ENCODE data around the gene LPCAT3. TPM values are rescaled to one million over a fixed set of nuclear protein-coding genes. Genes with fewer than 3 reads are reported as not detected.

The LPCAT3 gene
- total and polyA plus RNA-seq, 5 donors: 14.0 to 22.2 (median 17.8) TPM

GRCh38 chr12:6957741-6958608 lies 60.3 kb downstream of the LPCAT3 start:
- intact Hi-C loops (cut with DNase I): loop anchor here in 1 of 4 donors (10.0 kb wide), 1 partner anchor 147 kb away; the partner anchor contains the start of gene C1RL
- ATAC-seq: no peak
- Histone ChIP-seq H3K4me1 (ENCODE audit: control insufficient read depth, insufficient read depth, low read length) (peaks cover 2% of the 10 kb centered on the region), H3K27ac (ENCODE audit: low read length) (no peak overlapping the region), H3K4me3 (ENCODE audit: low read length) (no peak overlapping the region), H3K27me3 (ENCODE audit: control insufficient read depth, insufficient read depth) (no peaks in the 10 kb centered on the region), H3K9me3 (ENCODE audit: control insufficient read depth, low read length) (no peaks in the 10 kb centered on the region)
- 88% methylated on average over 28 of the region's 28 CpGs for WGBS
- peak in 2 of 3 donors; percentile 37 to 55 for DNase-seq

- DNase-seq (peak in 2 of 3 donors; percentile 51 to 54), ATAC-seq (no peak)
- intact Hi-C loops (cut with DNase I): loop anchor here in 1 of 4 donors (10.0 kb wide), 1 partner anchor 148 kb away; the partner anchor contains the start of gene C1RL
- Histone ChIP-seq H3K4me3 (ENCODE audit: low read length) (no peak overlapping the region), H3K4me1 (ENCODE audit: control insufficient read depth, insufficient read depth, low read length) (peaks cover 2% of the 10 kb centered on the region), H3K9me3 (ENCODE audit: control insufficient read depth, low read length) (no peaks in the 10 kb centered on the region), H3K27ac (ENCODE audit: low read length) (no peak overlapping the region), H3K27me3 (ENCODE audit: control insufficient read depth, insufficient read depth) (no peaks in the 10 kb centered on the region)
- 86% methylated on average over 20 of the region's 20 CpGs for WGBS
These were observed 61.0 kb downstream of the LPCAT3 start for GRCh38 chr12:6957151-6957701.

- H3K27me3 ChIP-seq (ENCODE audit: control insufficient read depth, insufficient read depth): no peaks in the 10 kb centered on the region
- no peak overlapping the region for H3K27ac ChIP-seq (ENCODE audit: low read length)
- ATAC-seq: no peak
- WGBS: 82% methylated on average over 28 of the region's 28 CpGs
- H3K4me1 ChIP-seq (ENCODE audit: control insufficient read depth, insufficient read depth, low read length): peaks cover 1% of the 10 kb centered on the region
- no peaks in the 10 kb centered on the region for H3K9me3 ChIP-seq (ENCODE audit: control insufficient read depth, low read length)
- intact Hi-C loops (cut with DNase I): loop anchor here in 1 of 4 donors (10.0 kb wide), 1 partner anchor 149 kb away; the partner anchor contains the start of gene C1RL
- no peak overlapping the region for H3K4me3 ChIP-seq (ENCODE audit: low read length)
- peak in 2 of 3 donors; percentile 41 to 42 for DNase-seq
These were observed 62.1 kb downstream of the LPCAT3 start for GRCh38 chr12:6956021-6956727.

- Histone ChIP-seq H3K4me1 (ENCODE audit: control insufficient read depth, insufficient read depth, low read length) (no peaks in the 10 kb centered on the region), H3K27ac (ENCODE audit: low read length) (no peak overlapping the region), H3K27me3 (ENCODE audit: control insufficient read depth, insufficient read depth) (no peaks in the 10 kb centered on the region), H3K9me3 (ENCODE audit: control insufficient read depth, low read length) (no peaks in the 10 kb centered on the region), H3K4me3 (ENCODE audit: low read length) (no peak overlapping the region)
- DNase-seq: peak in 2 of 3 donors; percentile 41 to 50
- WGBS: 93% methylated on average over 22 of the region's 22 CpGs
- intact Hi-C loops (cut with DNase I): loop anchor here in 1 of 4 donors (10.0 kb wide), 1 partner anchor 149 kb away; the partner anchor contains the start of gene C1RL
- no peak for ATAC-seq
These were observed 62.9 kb downstream of the LPCAT3 start for GRCh38 chr12:6955108-6956020.

GRCh38 chr12:6954316-6955107 lies 63.8 kb downstream of the LPCAT3 start:
- H3K4me1 ChIP-seq (ENCODE audit: control insufficient read depth, insufficient read depth, low read length): no peaks in the 10 kb centered on the region
- DNase-seq (peak; percentile 10 to 51 (median 47)), ATAC-seq (no peak)
- H3K27ac ChIP-seq (ENCODE audit: low read length): no peak overlapping the region
- 88% methylated on average over 21 of the region's 21 CpGs for WGBS
- intact Hi-C loops (cut with DNase I): loop anchor here in 1 of 4 donors (10.0 kb wide), 1 partner anchor 150 kb away; the partner anchor contains the start of gene C1RL
- no peaks in the 10 kb centered on the region for H3K9me3 ChIP-seq (ENCODE audit: control insufficient read depth, low read length)
- no peaks in the 10 kb centered on the region for H3K27me3 ChIP-seq (ENCODE audit: control insufficient read depth, insufficient read depth)
- H3K4me3 ChIP-seq (ENCODE audit: low read length): no peak overlapping the region

GRCh38 chr12:6953442-6954315 lies 64.6 kb downstream of the LPCAT3 start:
- DNase-seq (peak; percentile 48 to 83 (median 75)), ATAC-seq (peak; percentile 42 to 69)
- Histone ChIP-seq H3K4me1 (ENCODE audit: control insufficient read depth, insufficient read depth, low read length) (no peaks in the 10 kb centered on the region), H3K9me3 (ENCODE audit: control insufficient read depth, low read length) (no peaks in the 10 kb centered on the region), H3K27me3 (ENCODE audit: control insufficient read depth, insufficient read depth) (no peaks in the 10 kb centered on the region), H3K27ac (ENCODE audit: low read length) (no peak overlapping the region), H3K4me3 (ENCODE audit: low read length) (no peak overlapping the region)
- WGBS: 46% methylated on average over 24 of the region's 24 CpGs
- intact Hi-C loops (cut with DNase I): loop anchor here in 1 of 4 donors (10.0 kb wide), 1 partner anchor 151 kb away; the partner anchor contains the start of gene C1RL

GRCh38 chr12:6952863-6953441 lies 65.3 kb downstream of the LPCAT3 start:
- WGBS: 78% methylated on average over 15 of the region's 15 CpGs
- peak overlapping the region; percentile 4 for H3K4me3 ChIP-seq (ENCODE audit: low read length)
- intact Hi-C loops (cut with DNase I): loop anchor here in 1 of 4 donors (10.0 kb wide), 1 partner anchor 152 kb away; the partner anchor contains the start of gene C1RL
- ATAC-seq: no peak
- H3K27ac ChIP-seq (ENCODE audit: low read length): no peak overlapping the region
- H3K4me1 ChIP-seq (ENCODE audit: control insufficient read depth, insufficient read depth, low read length): no peaks in the 10 kb centered on the region
- no peaks in the 10 kb centered on the region for H3K27me3 ChIP-seq (ENCODE audit: control insufficient read depth, insufficient read depth)
- H3K9me3 ChIP-seq (ENCODE audit: control insufficient read depth, low read length): no peaks in the 10 kb centered on the region
- peak in 1 of 3 donors; percentile 26 for DNase-seq

GRCh38 chr12:6952121-6952862 lies 66.0 kb downstream of the LPCAT3 start:
- intact Hi-C loops (cut with DNase I): loop anchor here in 1 of 4 donors (10.0 kb wide), 1 partner anchor 153 kb away; the partner anchor contains the start of gene C1RL
- DNase-seq: peak; percentile 13 to 57 (median 53)
- 64% methylated on average over 22 of the region's 22 CpGs for WGBS
- Histone ChIP-seq H3K27ac (ENCODE audit: low read length) (no peak overlapping the region), H3K27me3 (ENCODE audit: control insufficient read depth, insufficient read depth) (no peaks in the 10 kb centered on the region), H3K9me3 (ENCODE audit: control insufficient read depth, low read length) (no peaks in the 10 kb centered on the region), H3K4me3 (ENCODE audit: low read length) (peak overlapping the region; percentile 4), H3K4me1 (ENCODE audit: control insufficient read depth, insufficient read depth, low read length) (no peaks in the 10 kb centered on the region)
- ATAC-seq: no peak
